ENCODE measurements around the gene EHMT2. TPM values are rescaled to one million over a fixed set of nuclear protein-coding genes. Genes with fewer than 3 reads are reported as not detected.

EHMT2 gene
- total and polyA plus RNA-seq, 2 of the 13 experiments (the other 11 are each of a cell fraction or from before 2014, with no cell fraction given) = 55.2 to 69.2 TPM

- TF ChIP-seq, protein P1, sequence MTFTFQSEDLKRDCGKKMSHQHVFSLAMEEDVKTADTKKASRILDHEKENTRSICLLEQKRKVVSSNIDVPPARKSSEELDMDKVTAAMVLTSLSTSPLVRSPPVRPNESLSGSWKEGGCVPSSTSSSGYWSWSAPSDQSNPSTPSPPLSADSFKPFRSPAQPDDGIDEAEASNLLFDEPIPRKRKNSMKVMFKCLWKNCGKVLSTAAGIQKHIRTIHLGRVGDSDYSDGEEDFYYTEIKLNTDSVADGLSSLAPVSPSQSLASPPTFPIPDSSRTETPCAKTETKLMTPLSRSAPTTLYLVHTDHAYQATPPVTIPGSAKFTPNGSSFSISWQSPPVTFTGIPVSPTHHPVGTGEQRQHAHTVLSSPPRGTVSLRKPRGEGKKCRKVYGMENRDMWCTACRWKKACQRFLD (CRISPR knock-in tag; IDR thresholded peaks at IDR 0.05; ENCODE audit: borderline replicate concordance) = no peak
- TF ChIP-seq, protein P2, sequence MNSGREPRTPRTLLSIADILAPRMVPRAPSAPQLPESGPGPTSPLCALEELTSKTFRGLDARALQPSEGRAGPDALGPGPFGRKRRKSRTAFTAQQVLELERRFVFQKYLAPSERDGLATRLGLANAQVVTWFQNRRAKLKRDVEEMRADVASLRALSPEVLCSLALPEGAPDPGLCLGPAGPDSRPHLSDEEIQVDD (CRISPR knock-in tag; IDR thresholded peaks at IDR 0.05; ENCODE audit: borderline replicate concordance) = no peak
- TF ChIP-seq ZBTB49 (CRISPR knock-in tag; IDR thresholded peaks at IDR 0.05; ENCODE audit: borderline replicate concordance) (no peak), ZNF101 (CRISPR knock-in tag; IDR thresholded peaks at IDR 0.05; ENCODE audit: borderline replicate concordance, low read depth) (no peak), NFAT5 (CRISPR knock-in tag; IDR thresholded peaks at IDR 0.05) (no peak), SP2 (CRISPR knock-in tag; IDR thresholded peaks at IDR 0.05) (no peak), NBN (conservative IDR thresholded peaks at IDR 0.05) (no peak), ZSCAN9 (CRISPR knock-in tag; IDR thresholded peaks at IDR 0.05; ENCODE audit: borderline replicate concordance) (peak; percentile 68), MXD4 (CRISPR knock-in tag; IDR thresholded peaks at IDR 0.05) (peak; percentile 94), SNAPC5 (CRISPR knock-in tag; IDR thresholded peaks at IDR 0.05; ENCODE audit: borderline replicate concordance) (peak; percentile 43; the same call in 1 of the 2 replicates), RFXAP (CRISPR knock-in tag; IDR thresholded peaks at IDR 0.05; ENCODE audit: borderline replicate concordance) (peak; percentile 59; the same call in 1 of the 2 replicates), TBX3 (IDR thresholded peaks at IDR 0.05; ENCODE audit: borderline replicate concordance) (peak; percentile 94), ZNF891 (CRISPR knock-in tag; IDR thresholded peaks at IDR 0.05) (no peak), BATF2 (CRISPR knock-in tag; IDR thresholded peaks at IDR 0.05) (no peak), GABPA (IDR thresholded peaks at IDR 0.05; ENCODE audit: low read depth, low read length) (no peak), GABPA (CRISPR knock-in tag; IDR thresholded peaks at IDR 0.05; ENCODE audit: low read depth) (0 out of 2 replicates have a peak, but pooled peaks have one; percentile 30), ZNF678 (CRISPR knock-in tag; IDR thresholded peaks at IDR 0.05) (no peak)
- TF ChIP-seq, protein P3, sequence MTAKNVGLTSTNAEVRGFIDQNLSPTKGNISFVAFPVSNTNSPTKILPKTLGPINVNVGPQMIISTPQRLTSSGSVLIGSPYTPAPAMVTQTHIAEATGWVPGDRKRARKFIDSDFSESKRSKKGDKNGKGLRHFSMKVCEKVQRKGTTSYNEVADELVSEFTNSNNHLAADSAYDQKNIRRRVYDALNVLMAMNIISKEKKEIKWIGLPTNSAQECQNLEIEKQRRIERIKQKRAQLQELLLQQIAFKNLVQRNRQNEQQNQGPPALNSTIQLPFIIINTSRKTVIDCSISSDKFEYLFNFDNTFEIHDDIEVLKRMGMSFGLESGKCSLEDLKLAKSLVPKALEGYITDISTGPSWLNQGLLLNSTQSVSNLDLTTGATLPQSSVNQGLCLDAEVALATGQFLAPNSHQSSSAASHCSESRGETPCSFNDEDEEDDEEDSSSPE (CRISPR knock-in tag; IDR thresholded peaks at IDR 0.05) = peak; percentile 44; the same call in 1 of the 2 replicates
Measured at GRCh38 chr6:31927242-31927862, 29.9 kb upstream of the EHMT2 start, which contains the start of gene C2 (continued).

Measured in HepG2 (cell line).